GM19438 (cell line): ENCODE results near the gene ILK.

ENCODE experiments used
- ATAC-seq: cut with Tn5 transposase; IDR thresholded peaks from one replicate; pipeline ENCODE4 v1.9.1; 2021; ENCODE audit warnings: low read depth; ENCODE audit not compliant: unreplicated experiment

The ILK gene

GRCh38 chr11:6604790-6605189 lies 1.2 kb downstream of the ILK start:
- ATAC-seq, result no peak

GRCh38 chr11:6606471-6607189 lies 3.1 kb downstream of the ILK start:
- peak; percentile 58 for ATAC-seq

DNA sequence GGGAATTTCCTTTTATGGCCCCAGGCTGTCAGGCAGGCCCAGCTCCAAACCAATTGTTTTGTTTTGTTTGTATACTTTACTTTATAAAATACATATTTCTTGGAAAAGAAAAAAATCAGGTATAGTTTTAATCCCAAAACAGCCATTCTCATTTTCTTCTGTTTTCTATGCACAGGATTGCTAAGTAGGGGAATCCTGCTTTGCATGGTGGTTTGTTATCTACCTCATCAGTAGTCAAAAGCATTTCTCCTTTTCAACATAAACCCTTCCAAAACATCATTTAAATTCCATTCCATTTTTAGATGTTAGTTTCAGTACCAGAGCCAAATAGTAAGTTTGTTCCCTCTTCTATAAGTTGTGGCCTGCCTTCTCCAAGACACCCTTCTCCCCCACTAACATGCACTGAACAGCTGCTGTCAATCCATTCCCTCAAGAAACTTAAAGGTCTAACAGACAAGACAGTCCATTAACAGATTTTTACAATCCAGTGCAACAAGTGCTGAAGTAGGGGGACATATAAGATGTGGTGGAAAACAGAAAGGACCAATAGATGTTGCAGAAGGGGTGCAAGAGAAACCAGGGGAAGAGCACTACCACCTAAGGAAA lies 3.7 kb downstream of the ILK start:
- no peak for ATAC-seq

DNA sequence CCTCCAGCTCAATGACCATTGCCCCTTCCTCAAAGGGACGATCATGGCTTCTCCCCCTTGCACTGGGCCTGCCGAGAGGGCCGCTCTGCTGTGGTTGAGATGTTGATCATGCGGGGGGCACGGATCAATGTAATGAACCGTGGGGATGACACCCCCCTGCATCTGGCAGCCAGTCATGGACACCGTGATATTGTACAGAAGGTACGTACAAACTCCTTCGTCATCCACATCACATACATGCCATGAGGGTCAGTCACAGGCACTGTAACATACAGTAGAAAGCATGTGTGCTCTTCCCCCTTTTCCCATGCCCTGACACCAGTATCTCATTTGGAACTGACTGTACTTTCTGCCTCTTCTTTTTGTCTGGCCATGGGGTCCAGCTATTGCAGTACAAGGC lies 4.4 kb downstream of the ILK start:
- ATAC-seq, result no peak

GRCh38 chr11:6608726-6609501 lies 5.3 kb downstream of the ILK start:
- no peak for ATAC-seq

DNA sequence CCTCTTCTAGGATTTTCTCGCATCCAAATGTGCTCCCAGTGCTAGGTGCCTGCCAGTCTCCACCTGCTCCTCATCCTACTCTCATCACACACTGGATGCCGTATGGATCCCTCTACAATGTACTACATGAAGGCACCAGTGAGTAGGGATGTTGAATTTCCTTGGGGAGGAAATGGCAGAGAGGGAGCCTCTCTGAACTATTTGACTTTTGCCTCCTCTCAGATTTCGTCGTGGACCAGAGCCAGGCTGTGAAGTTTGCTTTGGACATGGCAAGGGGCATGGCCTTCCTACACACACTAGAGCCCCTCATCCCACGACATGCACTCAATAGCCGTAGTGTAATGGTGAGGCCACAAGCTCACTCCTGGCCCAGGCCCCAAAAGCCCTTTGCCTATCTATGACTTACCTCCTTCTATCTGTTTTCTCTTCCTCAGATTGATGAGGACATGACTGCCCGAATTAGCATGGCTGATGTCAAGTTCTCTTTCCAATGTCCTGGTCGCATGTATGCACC lies 6.0 kb downstream of the ILK start:
- no peak for ATAC-seq

GRCh38 chr11:6610591-6610990 lies 7.0 kb downstream of the ILK start:
- ATAC-seq, result no peak

GRCh38 chr11:6611092-6611962 lies 7.8 kb downstream of the ILK start:
- ATAC-seq, result peak; percentile 7

DNA sequence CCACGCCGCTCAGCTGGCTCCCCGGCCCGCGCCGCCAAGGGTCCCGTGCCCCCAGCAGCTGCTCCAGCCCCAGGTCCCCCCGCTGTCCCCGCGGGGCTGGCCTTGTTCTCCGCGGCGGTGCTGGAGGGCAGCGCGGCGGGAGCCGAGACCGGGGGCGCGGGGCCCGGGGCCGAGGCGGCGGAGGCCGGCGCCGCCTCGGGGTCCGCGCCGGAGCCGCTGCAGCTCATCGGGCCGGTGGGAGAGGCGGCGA lies 8.3 kb downstream of the ILK start:
- ATAC-seq, result no peak

- ATAC-seq, result peak; percentile 88
Observed at GRCh38 chr11:6612213-6613041, 8.9 kb downstream of the ILK start, which contains the start of gene TAF10. Gene TAF10, minus strand, starts transcription at chr11:6612216. Its CDS starts 27 bp downstream, at chr11:6612189.

DNA sequence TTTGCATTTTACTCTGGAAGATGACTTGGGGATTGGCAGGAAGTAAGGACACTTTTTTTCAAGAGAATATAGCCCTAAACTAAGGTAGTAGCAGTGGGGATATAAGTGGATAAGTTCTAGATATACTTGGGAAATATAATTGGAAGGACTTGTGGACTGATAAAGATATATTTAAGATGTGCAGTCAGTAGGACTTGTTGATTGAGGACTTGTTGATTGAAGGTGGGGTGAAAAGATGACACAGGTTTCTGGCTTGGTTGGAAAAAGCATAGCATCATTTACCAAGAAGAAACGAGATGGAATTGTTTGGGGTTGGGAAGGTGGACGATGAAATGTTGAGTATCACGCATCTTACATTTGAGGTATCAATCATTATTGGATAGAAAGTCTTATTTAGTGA lies 9.9 kb downstream of the ILK start:
- ATAC-seq, result no peak

GRCh38 chr11:6614446-6614845 lies 10.9 kb downstream of the ILK start:
- no peak for ATAC-seq

DNA sequence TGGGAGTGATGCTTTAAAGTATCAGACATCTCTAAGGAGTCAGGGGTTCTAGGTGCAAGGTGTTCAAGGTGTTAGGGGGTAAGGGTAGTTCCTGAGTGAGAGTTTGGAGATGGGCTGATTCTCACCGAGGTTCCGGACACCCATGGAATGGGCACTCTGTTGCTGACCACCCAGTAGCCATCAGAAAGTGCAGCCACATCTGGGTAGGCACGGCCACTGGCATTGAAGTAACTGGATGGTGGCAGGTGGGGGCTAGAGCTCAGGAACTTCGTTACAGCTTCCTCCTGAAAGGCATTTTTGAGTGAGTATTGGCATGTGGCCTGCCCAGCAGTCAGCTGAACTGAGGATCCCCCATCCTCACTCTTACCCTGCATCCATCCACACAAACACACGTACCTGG lies 11.5 kb downstream of the ILK start:
- no peak for ATAC-seq

GRCh38 chr11:6615882-6616585 lies 12.5 kb downstream of the ILK start:
- no peak for ATAC-seq

DNA sequence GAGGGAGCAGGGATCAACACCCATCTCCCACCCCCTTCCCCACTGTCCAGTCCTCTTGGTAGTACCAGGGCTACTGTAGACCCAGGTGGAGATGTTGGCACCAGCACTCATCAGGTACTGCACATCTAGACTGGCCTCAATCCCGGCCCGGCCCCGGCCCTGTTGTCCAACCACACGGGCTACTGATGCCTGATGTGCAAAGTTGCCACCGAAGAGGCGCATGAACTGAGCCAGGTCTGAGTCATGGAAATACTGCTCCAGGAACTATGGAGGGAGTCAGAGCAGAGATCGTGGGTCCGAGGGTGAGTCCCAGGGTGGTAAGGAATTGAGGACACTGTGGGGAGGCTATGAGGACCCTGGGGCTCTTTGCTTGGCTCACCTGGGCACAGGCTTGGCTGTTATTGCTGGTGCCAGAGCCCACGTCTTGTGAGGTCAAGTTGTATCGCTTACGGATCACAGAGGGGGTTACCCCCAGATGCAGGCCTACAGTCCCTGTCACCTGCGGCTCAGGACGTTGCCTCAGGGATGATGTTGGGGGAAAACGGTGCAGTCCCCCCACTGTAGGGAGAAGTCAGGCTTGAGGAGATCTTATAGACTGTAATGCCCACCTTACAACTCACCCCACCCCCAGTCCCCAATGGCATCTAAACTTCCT lies 13.1 kb downstream of the ILK start:
- no peak for ATAC-seq

DNA sequence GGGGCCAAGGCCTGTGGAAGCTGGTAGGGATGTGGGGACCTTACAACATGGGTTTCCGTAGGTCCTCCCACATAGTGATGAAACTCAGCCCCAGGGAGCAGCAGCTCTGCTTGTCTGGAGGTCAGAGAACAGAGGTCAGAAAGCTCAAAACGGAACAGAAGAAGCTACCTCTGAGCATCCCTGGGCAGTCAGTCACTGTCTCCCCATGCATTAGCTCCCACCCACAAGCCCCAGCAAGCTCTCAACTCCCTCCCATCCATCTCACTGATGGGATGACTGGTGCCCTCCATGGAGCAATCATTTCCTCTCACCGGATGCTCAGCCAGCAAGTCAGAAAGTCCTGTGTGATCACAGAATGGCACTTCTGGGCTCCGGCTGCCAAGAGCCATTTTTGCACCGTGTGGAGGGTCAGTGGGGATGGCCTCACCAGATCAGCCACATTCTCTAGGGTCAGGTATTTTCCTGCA lies 13.8 kb downstream of the ILK start:
- ATAC-seq, result no peak

GRCh38 chr11:6618117-6619003 lies 14.8 kb downstream of the ILK start:
- ATAC-seq, result no peak
